Keratinocyte (primary cell): Measurements from ENCODE around the gene MLF2.

Source experiments
- EZH2 ChIP-seq: IDR thresholded peaks from one replicate; pipeline ENCODE4 v1.6.1; 2012; ENCODE audit warnings: inconsistent platforms, mild to moderate bottlenecking, low read length, moderate library complexity
- TF ChIP-seq, protein P1 (sequence below), 3 experiments: IDR thresholded peaks in 1 of 3; conservative IDR thresholded peaks in 1 of 3; optimal IDR thresholded peaks in 1 of 3; 2 replicates in 2 of 3; 3 replicates in 1 of 3; pipeline versions ENCODE3 to v1.5.1; 2011; ENCODE audit warnings: low read length in 3 of 3, mild to moderate bottlenecking in 3 of 3, moderate library complexity in 2 of 3, control low read depth in 1 of 3, inconsistent platforms in 1 of 3; ENCODE audit not compliant: insufficient read depth in 2 of 3; ENCODE audit errors: extremely low read depth in 1 of 3

DNA sequence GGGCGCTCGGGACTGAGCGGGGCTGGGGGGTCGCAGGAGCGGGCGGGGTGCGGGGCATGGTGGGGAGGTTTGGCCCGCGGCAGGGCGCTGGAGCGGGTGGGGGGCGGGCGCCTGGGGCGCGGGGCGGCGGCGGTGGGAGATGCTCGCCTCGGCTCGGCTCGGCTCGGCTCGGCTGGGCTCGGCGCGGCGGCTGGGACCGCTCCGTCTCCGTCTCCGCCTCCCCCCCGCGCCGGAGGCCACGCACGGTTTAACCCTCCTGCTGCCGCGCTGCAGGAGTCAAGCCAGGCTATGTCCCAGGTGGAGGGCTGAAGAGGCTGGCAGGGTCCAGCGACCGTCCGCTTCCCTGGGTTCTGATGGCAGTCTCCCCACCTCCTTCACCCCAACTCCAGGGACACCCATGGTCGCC, 52.3 kb downstream of the MLF2 start, which contains the start of gene PIANP:
- TF ChIP-seq, protein P1, sequence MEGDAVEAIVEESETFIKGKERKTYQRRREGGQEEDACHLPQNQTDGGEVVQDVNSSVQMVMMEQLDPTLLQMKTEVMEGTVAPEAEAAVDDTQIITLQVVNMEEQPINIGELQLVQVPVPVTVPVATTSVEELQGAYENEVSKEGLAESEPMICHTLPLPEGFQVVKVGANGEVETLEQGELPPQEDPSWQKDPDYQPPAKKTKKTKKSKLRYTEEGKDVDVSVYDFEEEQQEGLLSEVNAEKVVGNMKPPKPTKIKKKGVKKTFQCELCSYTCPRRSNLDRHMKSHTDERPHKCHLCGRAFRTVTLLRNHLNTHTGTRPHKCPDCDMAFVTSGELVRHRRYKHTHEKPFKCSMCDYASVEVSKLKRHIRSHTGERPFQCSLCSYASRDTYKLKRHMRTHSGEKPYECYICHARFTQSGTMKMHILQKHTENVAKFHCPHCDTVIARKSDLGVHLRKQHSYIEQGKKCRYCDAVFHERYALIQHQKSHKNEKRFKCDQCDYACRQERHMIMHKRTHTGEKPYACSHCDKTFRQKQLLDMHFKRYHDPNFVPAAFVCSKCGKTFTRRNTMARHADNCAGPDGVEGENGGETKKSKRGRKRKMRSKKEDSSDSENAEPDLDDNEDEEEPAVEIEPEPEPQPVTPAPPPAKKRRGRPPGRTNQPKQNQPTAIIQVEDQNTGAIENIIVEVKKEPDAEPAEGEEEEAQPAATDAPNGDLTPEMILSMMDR (optimal IDR thresholded peaks at IDR 0.05 in 1 of 3, IDR thresholded peaks at IDR 0.05 in 1 of 3, conservative IDR thresholded peaks at IDR 0.05 in 1 of 3; ENCODE audit: extremely low read depth in 1 of 3, insufficient read depth in 2 of 3, low read length in 3 of 3) = no peak
- TF ChIP-seq EZH2 = no peak
